Prostate gland (tissue), 2 donors: Measurements from ENCODE around the gene KLK8. TPM values are rescaled to one million over a fixed set of nuclear protein-coding genes. Genes with fewer than 3 reads are reported as not detected.

ENCODE experiments used
- DNase-seq: peaks from one replicate; pipeline ENCODE4 v3.0.0-alpha.2; 2019; ENCODE audit warnings: low spot score
- H3K27ac ChIP-seq, 2 donors: fragments of 200-600 bp; sonication (generic); 2 replicates each; pipeline ENCODE4 v1.5.1; 2017 to 2019
- H3K27me3 ChIP-seq: fragments of 200-600 bp; sonication (generic); replicated peaks from 2 replicates; pipeline ENCODE4 v1.5.1; 2019; ENCODE audit not compliant: insufficient read depth
- H3K36me3 ChIP-seq, 2 donors: fragments of 200-600 bp; sonication (generic); 1 replicate in 1 of 2; 2 replicates in 1 of 2; pipeline versions ENCODE4 v1.5.1 to v1.8.1; 2017 to 2019
- H3K4me1 ChIP-seq: fragments of 200-600 bp; sonication (generic); replicated peaks from 2 replicates; pipeline ENCODE4 v1.5.1; 2019
- H3K4me3 ChIP-seq, 2 donors: fragments of 200-600 bp; sonication (generic); 2 replicates each; pipeline ENCODE4 v1.5.1; 2017 to 2019
- H3K9me3 ChIP-seq: fragments of 200-600 bp; sonication (generic); 2 replicates; pipeline ENCODE4 v1.5.1; 2017
- CTCF ChIP-seq, 4 experiments: fragments of 200-600 bp in 2 of 4; fragments of 450-650 bp in 2 of 4; sonication (generic) in 2 of 4; IDR thresholded peaks; 1 replicate in 3 of 4; 2 replicates in 1 of 4; pipeline ENCODE4 v1.5.1; 2016 to 2019; ENCODE audit warnings: antibody characterized with exemption in 4 of 4, mild to moderate bottlenecking in 2 of 4, moderate library complexity in 2 of 4
- POLR2A ChIP-seq: fragments of 450-650 bp; IDR thresholded peaks from one replicate; pipeline ENCODE4 v1.6.1; 2016; ENCODE audit warnings: antibody characterized with exemption, mild to moderate bottlenecking
- POLR2AphosphoS5 ChIP-seq: sonication (generic); formaldehyde crosslinking; IDR thresholded peaks from one replicate; pipeline ENCODE4 v1.6.1; 2017; ENCODE audit warnings: antibody characterized with exemption
- WGBS: methylation state at CpG from one replicate; pipeline ENCODE4 v1.1.5; 2018; 5-methylcytosine and 5-hydroxymethylcytosine counted together
- intact Hi-C: fragments of 100-400 bp; cut with DNase I; formaldehyde crosslinking; loops from one replicate; pipeline ENCODE4 v1.14.2; 2022
- total RNA-seq, 2 donors: library from RNA; depleted of rRNA; stranded (reverse); fragments of >200 nt; gene quantifications; one replicate each; pipeline ENCODE4 v1.1.0, GENCODE V29; 2016

The KLK8 gene
- total RNA-seq: not detected

GRCh38 chr19:51001515-51001914 is at the start of gene KLK8:
KLK8 (minus strand) TSS chr19:51001604; CDS start chr19:51001167, 437 bp downstream.
- TF ChIP-seq CTCF (IDR thresholded peaks at IDR 0.05) (no peak), POLR2AphosphoS5 (no peak), POLR2A (no peak)
- 24% methylated on average over 7 of the region's 7 CpGs for WGBS
- Histone ChIP-seq H3K36me3 (no peaks in the 10 kb centered on the region), H3K9me3 (no peaks in the 10 kb centered on the region), H3K27ac (no peak within 1 kb of the TSS), H3K4me3 (no peak within 1 kb of the TSS), H3K27me3 (peaks cover 13% of the 10 kb centered on the region), H3K4me1 (no peaks in the 10 kb centered on the region)
- intact Hi-C loops: no loop called here
- no peak for DNase-seq

- Histone ChIP-seq H3K4me3 (no peak overlapping the region), H3K36me3 (no peaks in the 10 kb centered on the region), H3K27ac (no peak overlapping the region), H3K4me1 (no peaks in the 10 kb centered on the region), H3K27me3 (no peaks in the 10 kb centered on the region), H3K9me3 (no peaks in the 10 kb centered on the region)
- TF ChIP-seq CTCF (IDR thresholded peaks at IDR 0.05) (no peak), POLR2AphosphoS5 (no peak), POLR2A (no peak)
- intact Hi-C loops: no loop called here
- 7% methylated on average over 4 of the region's 4 CpGs for WGBS
- DNase-seq: no peak
These were observed 45.6 kb upstream of the KLK8 start for GRCh38 chr19:51047031-51047335.

GRCh38 chr19:51044327-51044726 is 42.9 kb upstream of the KLK8 start:
- no peaks in the 10 kb centered on the region for H3K36me3 ChIP-seq
- H3K4me3 ChIP-seq: no peak overlapping the region
- DNase-seq: no peak
- 88% methylated on average over 11 of the region's 11 CpGs for WGBS
- no peaks in the 10 kb centered on the region for H3K27me3 ChIP-seq
- H3K27ac ChIP-seq: no peak overlapping the region
- H3K9me3 ChIP-seq: no peaks in the 10 kb centered on the region
- TF ChIP-seq POLR2A (no peak), POLR2AphosphoS5 (no peak), CTCF (IDR thresholded peaks at IDR 0.05) (no peak)
- intact Hi-C loops: no loop called here
- H3K4me1 ChIP-seq: no peaks in the 10 kb centered on the region

GRCh38 chr19:51043497-51043896 is 42.1 kb upstream of the KLK8 start:
- H3K4me3 ChIP-seq: no peak overlapping the region
- intact Hi-C loops: no loop called here
- H3K4me1 ChIP-seq: no peaks in the 10 kb centered on the region
- no peaks in the 10 kb centered on the region for H3K27me3 ChIP-seq
- no peak for DNase-seq
- no peak overlapping the region for H3K27ac ChIP-seq
- H3K36me3 ChIP-seq: no peaks in the 10 kb centered on the region
- no peaks in the 10 kb centered on the region for H3K9me3 ChIP-seq
- TF ChIP-seq POLR2A (no peak), POLR2AphosphoS5 (no peak), CTCF (IDR thresholded peaks at IDR 0.05) (no peak)
- WGBS: 85% methylated on average over 9 of the region's 9 CpGs

GRCh38 chr19:51040151-51040550 is 38.7 kb upstream of the KLK8 start:
- 94% methylated on average over 6 of the region's 6 CpGs for WGBS
- H3K4me1 ChIP-seq: no peaks in the 10 kb centered on the region
- no peak overlapping the region for H3K4me3 ChIP-seq
- H3K27me3 ChIP-seq: no peaks in the 10 kb centered on the region
- H3K9me3 ChIP-seq: no peaks in the 10 kb centered on the region
- TF ChIP-seq POLR2A (no peak), POLR2AphosphoS5 (no peak), CTCF (IDR thresholded peaks at IDR 0.05) (no peak)
- H3K36me3 ChIP-seq: no peaks in the 10 kb centered on the region
- intact Hi-C loops: no loop called here
- H3K27ac ChIP-seq: no peak overlapping the region
- no peak for DNase-seq
